Measurements from ENCODE around the gene NFAT5. TPM values are rescaled to one million over a fixed set of nuclear protein-coding genes. Genes with fewer than 3 reads are reported as not detected.

Gene NFAT5
- total RNA-seq, 8 experiments from 2014 or later: 8.1 to 68.6 (median 19.1) TPM

DNA sequence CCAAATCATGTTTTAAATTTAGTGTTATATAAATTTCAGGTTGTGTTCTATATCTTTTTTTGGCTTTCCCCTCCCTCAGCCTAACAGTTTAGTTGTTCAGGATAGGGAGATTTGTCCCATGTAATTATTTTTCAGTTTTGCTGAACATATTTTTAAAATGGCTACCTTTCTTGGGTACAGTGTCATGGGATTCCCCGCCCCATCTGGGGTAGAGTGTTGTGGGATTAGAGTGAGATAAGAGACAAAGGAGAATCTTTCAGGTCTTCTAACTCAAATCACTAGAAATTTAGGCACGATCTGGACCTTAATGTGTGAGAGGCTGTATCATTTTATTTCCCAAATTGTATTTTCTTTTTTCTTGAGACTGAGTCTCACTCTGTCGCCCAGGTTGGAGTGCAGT, 24.8 kb downstream of the NFAT5 start:
- ATAC-seq (replicated peaks in 6 of 8): no peak
- WGBS, 10 experiments: 81 to 100% (median 100%) methylated on average over 1 to 3 of the region's 3 CpGs; no CpG with 5 or more reads in 1 of the 10 experiments

GRCh38 chr16:69593751-69594255, 28.0 kb downstream of the NFAT5 start:
- Histone ChIP-seq H3K4me3 (no peak overlapping the region), H3K27ac (no peak overlapping the region), H3K4me1 (replicated peaks in 1 of 2) (no peaks in the 10 kb centered on the region)
- no peak for ATAC-seq (replicated peaks in 6 of 8)
- in situ Hi-C loops (cut with MboI; ENCODE audit: low pct_unique_long_range_greater_than_20kb in 2 of 9, low sequenced_read_pairs in 9 of 9, unreplicated experiment in 9 of 9): no loop called here
- WGBS, 10 experiments: 82 to 100% (median 100%) methylated on average over 1 to 4 of the region's 4 CpGs; no CpG with 5 or more reads in 3 of the 10 experiments

More for the DNA sequence above, 24.8 kb downstream of the NFAT5 start:
- in situ Hi-C loops (cut with MboI; ENCODE audit: low pct_unique_long_range_greater_than_20kb in 2 of 9, low sequenced_read_pairs in 9 of 9, unreplicated experiment in 9 of 9): no loop called here
- Histone ChIP-seq H3K4me1 (replicated peaks in 1 of 2) (no peaks in the 10 kb centered on the region), H3K4me3 (no peak overlapping the region), H3K27ac (no peak overlapping the region)

DNA sequence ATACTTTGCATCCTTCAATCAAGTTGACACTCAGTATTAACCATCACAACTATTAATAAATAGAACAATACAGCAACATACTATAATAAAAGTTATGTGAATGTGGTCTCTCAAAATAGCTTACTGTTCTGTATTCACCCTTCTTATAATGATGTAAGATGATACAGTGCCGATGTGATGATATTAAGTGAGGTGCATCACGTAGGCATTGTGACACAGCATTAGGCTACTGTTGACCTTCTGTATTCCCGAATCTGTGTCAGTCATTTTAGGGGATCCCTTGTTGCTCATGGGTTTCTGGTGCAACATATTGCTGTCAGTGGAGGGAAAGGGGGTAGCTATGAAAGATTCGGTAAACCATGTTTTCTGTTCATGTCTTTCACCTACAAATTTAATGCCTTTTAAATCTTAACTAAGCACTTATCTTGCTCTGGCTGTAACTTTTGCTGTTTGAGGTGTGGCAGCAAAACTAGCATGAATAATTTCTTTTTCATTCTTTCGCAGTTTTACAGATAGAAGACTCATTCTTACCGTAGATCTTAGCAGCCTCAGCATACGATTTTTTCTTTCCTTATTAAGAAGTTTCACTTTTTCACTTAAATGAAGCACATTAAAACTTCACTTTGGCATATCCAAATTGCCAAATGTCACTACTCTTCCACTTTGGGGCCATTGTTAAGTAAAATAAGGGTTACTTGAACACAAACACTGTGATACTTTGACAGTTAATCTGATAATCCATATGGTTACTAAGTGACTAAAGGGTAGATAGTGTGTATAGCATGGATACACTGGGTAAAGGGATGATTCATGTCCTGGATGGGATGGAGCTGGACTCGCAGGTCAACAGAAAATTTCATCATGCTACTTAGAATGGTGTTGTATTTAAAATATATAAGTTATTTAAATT, 29.6 kb downstream of the NFAT5 start:
- 38 to 93% (median 87%) methylated on average over 3 to 8 of the region's 8 CpGs; no CpG with 5 or more reads in 1 of the 10 experiments for WGBS, 10 experiments
- H3K27ac ChIP-seq: no peak overlapping the region
- H3K4me1 ChIP-seq (replicated peaks in 1 of 2): no peaks in the 10 kb centered on the region
- no peak overlapping the region for H3K4me3 ChIP-seq
- peak in 2 of 8 experiments; percentile 66 to 75 for ATAC-seq (replicated peaks in 6 of 8)
- in situ Hi-C loops (cut with MboI; ENCODE audit: low pct_unique_long_range_greater_than_20kb in 2 of 9, low sequenced_read_pairs in 9 of 9, unreplicated experiment in 9 of 9): no loop called here

DNA sequence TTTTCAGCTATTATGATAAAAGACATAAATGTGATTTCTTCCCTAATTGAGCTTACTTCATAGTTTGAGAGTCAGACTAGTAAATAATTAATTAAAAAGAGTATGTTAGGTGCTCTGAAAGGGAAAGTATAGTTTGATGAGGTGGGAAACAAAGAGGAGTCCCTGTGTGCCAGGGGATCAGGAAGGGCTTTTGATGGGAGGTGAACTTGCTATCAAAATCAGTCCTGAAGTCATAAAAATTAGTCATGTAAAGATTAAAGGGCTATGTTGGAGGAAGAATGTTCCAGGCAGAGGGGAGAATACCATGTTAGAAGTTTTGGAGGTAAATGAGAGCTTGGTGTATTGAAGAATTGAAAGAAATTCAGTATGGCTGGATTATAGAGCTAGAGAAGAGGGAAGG, 31.0 kb downstream of the NFAT5 start:
- ATAC-seq (replicated peaks in 6 of 8): no peak

GRCh38 chr16:69598045-69598444, 32.3 kb downstream of the NFAT5 start:
- in situ Hi-C loops (cut with MboI; ENCODE audit: low pct_unique_long_range_greater_than_20kb in 2 of 9, low sequenced_read_pairs in 9 of 9, unreplicated experiment in 9 of 9): no loop called here

More for the DNA sequence above, 31.0 kb downstream of the NFAT5 start:
- no peak overlapping the region for H3K27ac ChIP-seq
- in situ Hi-C loops (cut with MboI; ENCODE audit: low pct_unique_long_range_greater_than_20kb in 2 of 9, low sequenced_read_pairs in 9 of 9, unreplicated experiment in 9 of 9): no loop called here
- H3K4me3 ChIP-seq: no peak overlapping the region
- H3K4me1 ChIP-seq (replicated peaks in 1 of 2): no peaks in the 10 kb centered on the region

DNA sequence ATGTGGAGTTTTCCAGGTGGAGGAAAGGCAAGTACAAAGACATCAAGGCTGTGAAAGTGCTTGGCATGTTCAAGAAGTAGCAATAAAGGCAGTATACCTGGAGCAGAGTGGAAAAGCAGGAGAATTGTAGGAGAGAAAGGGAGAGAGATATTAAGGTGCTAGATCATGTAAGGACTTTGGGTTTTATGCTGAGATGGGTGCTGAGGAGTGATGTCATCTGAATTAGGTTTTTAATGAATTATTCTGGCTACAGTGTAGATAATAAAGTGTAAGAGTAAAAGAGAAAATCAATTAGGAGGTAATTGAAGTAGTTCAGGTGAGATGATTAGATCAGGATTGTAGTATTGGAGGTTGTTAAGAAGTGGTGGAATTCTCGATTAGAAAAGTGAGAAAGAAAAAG, 34.0 kb downstream of the NFAT5 start:
- H3K27ac ChIP-seq: no peak overlapping the region
- H3K4me1 ChIP-seq (replicated peaks in 1 of 2): no peaks in the 10 kb centered on the region
- 83 to 100% (median 92%) methylated on average over 1 of the region's 1 CpG; no CpG with 5 or more reads in 1 of the 10 experiments for WGBS, 10 experiments
- in situ Hi-C loops (cut with MboI; ENCODE audit: low pct_unique_long_range_greater_than_20kb in 2 of 9, low sequenced_read_pairs in 9 of 9, unreplicated experiment in 9 of 9): no loop called here
- no peak for ATAC-seq (replicated peaks in 6 of 8)
- no peak overlapping the region for H3K4me3 ChIP-seq

More at GRCh38 chr16:69598045-69598444, 32.3 kb downstream of the NFAT5 start:
- Histone ChIP-seq H3K4me1 (replicated peaks in 1 of 2) (no peaks in the 10 kb centered on the region), H3K4me3 (no peak overlapping the region), H3K27ac (no peak overlapping the region)
- 71 to 100% (median 87%) methylated on average over 1 to 5 of the region's 5 CpGs; no CpG with 5 or more reads in 3 of the 10 experiments for WGBS, 10 experiments
- ATAC-seq (replicated peaks in 6 of 8): no peak

GRCh38 chr16:69600202-69600601, 34.4 kb downstream of the NFAT5 start:
- in situ Hi-C loops (cut with MboI; ENCODE audit: low pct_unique_long_range_greater_than_20kb in 2 of 9, low sequenced_read_pairs in 9 of 9, unreplicated experiment in 9 of 9): no loop called here
- Histone ChIP-seq H3K4me3 (no peak overlapping the region), H3K4me1 (replicated peaks in 1 of 2) (no peaks in the 10 kb centered on the region), H3K27ac (no peak overlapping the region)
- ATAC-seq (replicated peaks in 6 of 8): no peak

DNA sequence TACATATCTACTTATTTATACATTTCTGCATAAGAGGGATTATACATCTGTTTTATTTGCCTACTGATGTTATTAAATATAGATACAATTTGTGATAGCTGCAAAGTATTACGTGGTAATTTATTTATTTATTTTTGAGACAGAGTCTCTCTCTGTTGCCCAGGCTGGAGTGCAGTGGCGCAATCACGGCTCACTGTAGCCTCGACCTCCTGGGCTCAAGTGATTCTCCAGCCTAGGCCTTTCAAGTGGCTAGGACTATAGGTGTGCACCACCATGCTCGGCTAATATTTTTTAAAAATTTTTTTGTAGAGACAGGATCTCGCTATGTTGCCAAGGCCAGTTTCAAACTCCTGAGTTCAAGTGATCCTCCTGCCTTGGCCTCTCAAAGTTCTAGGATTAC, 35.5 kb downstream of the NFAT5 start:
- in situ Hi-C loops (cut with MboI; ENCODE audit: low pct_unique_long_range_greater_than_20kb in 2 of 9, low sequenced_read_pairs in 9 of 9, unreplicated experiment in 9 of 9): no loop called here
- Histone ChIP-seq H3K27ac (no peak overlapping the region), H3K4me1 (replicated peaks in 1 of 2) (no peaks in the 10 kb centered on the region), H3K4me3 (no peak overlapping the region)
- peak in 1 of 8 experiments; percentile 29 for ATAC-seq (replicated peaks in 6 of 8)
- WGBS, 10 experiments: 78 to 100% (median 92%) methylated on average over 1 to 6 of the region's 6 CpGs; no CpG with 5 or more reads in 2 of the 10 experiments

- Histone ChIP-seq H3K4me1 (replicated peaks in 1 of 2) (no peaks in the 10 kb centered on the region), H3K27ac (no peak overlapping the region), H3K4me3 (no peak overlapping the region)
- ATAC-seq (replicated peaks in 6 of 8): no peak
- in situ Hi-C loops (cut with MboI; ENCODE audit: low pct_unique_long_range_greater_than_20kb in 2 of 9, low sequenced_read_pairs in 9 of 9, unreplicated experiment in 9 of 9): no loop called here
Observed at GRCh38 chr16:69606985-69607384, 41.2 kb downstream of the NFAT5 start.

GRCh38 chr16:69607674-69608073, 41.9 kb downstream of the NFAT5 start:
- Histone ChIP-seq H3K4me1 (replicated peaks in 1 of 2) (no peaks in the 10 kb centered on the region), H3K4me3 (no peak overlapping the region), H3K27ac (no peak overlapping the region)
- no peak for ATAC-seq (replicated peaks in 6 of 8)
- in situ Hi-C loops (cut with MboI; ENCODE audit: low pct_unique_long_range_greater_than_20kb in 2 of 9, low sequenced_read_pairs in 9 of 9, unreplicated experiment in 9 of 9): no loop called here

DNA sequence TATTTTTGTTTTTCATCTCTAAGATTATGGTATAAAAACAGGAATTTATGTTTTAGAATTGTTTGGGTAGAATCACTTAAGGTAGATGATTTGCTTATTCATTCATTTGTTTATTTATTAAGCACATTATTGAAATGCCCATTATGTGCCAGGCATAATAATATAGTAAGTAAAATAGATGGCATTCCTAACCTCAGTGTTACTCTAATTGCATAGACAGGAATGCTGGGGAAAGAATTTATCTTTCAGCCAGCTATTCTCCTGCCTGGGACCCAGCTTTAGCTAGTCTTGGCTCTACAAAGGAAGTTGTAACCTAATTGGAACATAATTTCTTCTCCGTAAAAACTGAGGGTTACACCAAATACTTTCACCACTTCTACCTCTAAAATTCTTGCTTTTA, 44.6 kb downstream of the NFAT5 start:
- Histone ChIP-seq H3K27ac (no peak overlapping the region), H3K4me3 (no peak overlapping the region), H3K4me1 (replicated peaks in 1 of 2) (no peaks in the 10 kb centered on the region)
- 0 to 100% (median 60%) methylated on average over 1 of the region's 1 CpG; no CpG with 5 or more reads in 1 of the 10 experiments for WGBS, 10 experiments
- ATAC-seq (replicated peaks in 6 of 8): peak in 3 of 8 experiments; percentile 41 to 92 (median 51)
- in situ Hi-C loops (cut with MboI; ENCODE audit: low pct_unique_long_range_greater_than_20kb in 2 of 9, low sequenced_read_pairs in 9 of 9, unreplicated experiment in 9 of 9): no loop called here

GRCh38 chr16:69611103-69611640, 45.4 kb downstream of the NFAT5 start:
- in situ Hi-C loops (cut with MboI; ENCODE audit: low pct_unique_long_range_greater_than_20kb in 2 of 9, low sequenced_read_pairs in 9 of 9, unreplicated experiment in 9 of 9): no loop called here
- H3K27ac ChIP-seq: no peak overlapping the region
- H3K4me3 ChIP-seq: no peak overlapping the region
- H3K4me1 ChIP-seq (replicated peaks in 1 of 2): no peaks in the 10 kb centered on the region
- ATAC-seq (replicated peaks in 6 of 8): peak in 1 of 8 experiments; percentile 12

DNA sequence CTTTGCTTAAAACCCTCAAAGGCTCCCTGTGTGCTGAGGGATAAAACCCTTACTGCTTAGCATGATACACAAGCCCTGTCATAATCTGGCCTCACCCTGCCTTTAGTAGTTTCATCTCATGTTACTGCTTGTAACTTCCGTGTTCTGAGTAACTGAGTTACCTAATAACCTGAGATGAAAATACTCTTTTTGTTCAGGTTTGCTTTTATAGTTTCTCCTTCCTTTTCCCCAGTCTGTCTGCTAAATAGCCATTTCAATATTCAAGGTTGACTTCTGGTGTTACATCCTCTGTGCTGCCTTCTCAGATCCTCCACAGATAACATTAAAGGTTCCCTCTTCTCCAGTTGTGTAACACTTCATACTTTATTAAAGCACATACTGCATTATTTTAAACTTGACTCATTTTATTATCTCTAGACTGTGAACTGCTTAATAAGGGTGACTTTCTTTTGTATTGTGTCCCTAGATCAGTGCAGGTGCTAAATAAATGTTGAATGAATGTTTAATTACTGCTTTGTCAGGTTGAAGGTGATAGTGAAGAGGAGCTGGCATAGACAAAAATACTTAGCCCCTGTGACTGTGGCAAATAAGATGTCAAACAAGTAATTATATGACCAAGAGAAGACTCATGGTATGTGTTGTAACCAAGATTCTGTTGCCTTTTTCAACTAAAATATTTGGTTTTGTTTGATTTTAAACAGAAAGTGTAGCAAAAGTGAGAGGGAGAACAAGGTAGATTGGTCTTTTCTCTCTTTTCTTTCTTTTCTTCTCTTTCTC, 47.8 kb downstream of the NFAT5 start:
- in situ Hi-C loops (cut with MboI; ENCODE audit: low pct_unique_long_range_greater_than_20kb in 2 of 9, low sequenced_read_pairs in 9 of 9, unreplicated experiment in 9 of 9): no loop called here
- no peak overlapping the region for H3K27ac ChIP-seq
- WGBS, 10 experiments: 0 to 100% (median 60%) methylated on average over 1 of the region's 1 CpG; no CpG with 5 or more reads in 1 of the 10 experiments
- H3K4me1 ChIP-seq (replicated peaks in 1 of 2): no peaks in the 10 kb centered on the region
- ATAC-seq (replicated peaks in 6 of 8): peak in 3 of 8 experiments; percentile 20 to 94 (median 86)
- H3K4me3 ChIP-seq: no peak overlapping the region

Measured in motor neuron (in vitro differentiated cells).